Trophoblast cell (in vitro differentiated cells and primary cell): ENCODE results near the gene EPAS1.

Experiments
- DNase-seq, 2 donors: peaks; one replicate each; pipeline ENCODE4 v3.0.0-alpha.2; 2016
- H2AFZ ChIP-seq: 2 replicates; pipeline ENCODE4 v1.6.1; 2013; ENCODE audit warnings: low read length, moderate library complexity, mild to moderate bottlenecking; ENCODE audit not compliant: insufficient read depth, poor library complexity
- H2AK5ac ChIP-seq: 2 replicates; pipeline ENCODE4 v1.6.1; 2013; ENCODE audit warnings: mild to moderate bottlenecking, low read length
- H2BK120ac ChIP-seq: 2 replicates; pipeline ENCODE4 v1.6.1; 2013; ENCODE audit warnings: low read length, mild to moderate bottlenecking, moderate library complexity; ENCODE audit not compliant: insufficient read depth, poor library complexity
- H2BK12ac ChIP-seq: 2 replicates; pipeline ENCODE4 v1.6.1; 2013; ENCODE audit warnings: mild to moderate bottlenecking, low read length, moderate library complexity
- H2BK5ac ChIP-seq: 2 replicates; pipeline ENCODE4 v1.6.1; 2013; ENCODE audit warnings: low read length, low read depth, moderate library complexity, mild to moderate bottlenecking; ENCODE audit not compliant: poor library complexity
- H3K14ac ChIP-seq: 2 replicates; pipeline ENCODE4 v1.6.1; 2013; ENCODE audit warnings: mild to moderate bottlenecking, low read length
- H3K18ac ChIP-seq: 2 replicates; pipeline ENCODE4 v1.6.1; 2013; ENCODE audit warnings: mild to moderate bottlenecking, low read length
- H3K23ac ChIP-seq: 2 replicates; pipeline ENCODE4 v1.6.1; 2013; ENCODE audit warnings: low read length
- H3K27ac ChIP-seq: 2 replicates; pipeline ENCODE4 v1.5.1; 2013; ENCODE audit warnings: low read depth, mild to moderate bottlenecking, inconsistent platforms, low read length, moderate library complexity
- H3K27me3 ChIP-seq: 2 replicates; pipeline ENCODE4 v1.6.1; 2013; ENCODE audit warnings: inconsistent platforms, mild to moderate bottlenecking, low read length, moderate library complexity; ENCODE audit not compliant: insufficient read depth
- H3K36me3 ChIP-seq, 2 experiments: 1 replicate in 1 of 2; 2 replicates in 1 of 2; pipeline ENCODE4 v1.6.1; 2013; ENCODE audit warnings: low read length in 2 of 2, mild to moderate bottlenecking in 2 of 2, moderate library complexity in 1 of 2; ENCODE audit not compliant: insufficient read depth in 2 of 2, control insufficient read depth in 1 of 2
- H3K4ac ChIP-seq: 2 replicates; pipeline ENCODE4 v1.6.1; 2013; ENCODE audit warnings: low read depth, mild to moderate bottlenecking, low read length, moderate library complexity
- H3K4me1 ChIP-seq, 2 experiments: 1 replicate in 1 of 2; 2 replicates in 1 of 2; pipeline ENCODE4 v1.6.1; 2013; ENCODE audit warnings: low read length in 2 of 2, mild to moderate bottlenecking in 2 of 2, moderate library complexity in 1 of 2; ENCODE audit not compliant: insufficient read depth in 2 of 2, control insufficient read depth in 1 of 2
- H3K4me2 ChIP-seq: 2 replicates; pipeline ENCODE4 v1.6.1; 2013; ENCODE audit warnings: inconsistent platforms, mild to moderate bottlenecking, low read length, moderate library complexity
- H3K4me3 ChIP-seq: 2 replicates; pipeline ENCODE4 v1.5.1; 2013; ENCODE audit warnings: mild to moderate bottlenecking, low read depth, low read length, inconsistent platforms
- H3K79me1 ChIP-seq: one replicate; pipeline ENCODE4 v1.6.1; 2013; ENCODE audit warnings: low read length
- H3K79me2 ChIP-seq: 2 replicates; pipeline ENCODE4 v1.6.1; 2013; ENCODE audit warnings: low read length, mild to moderate bottlenecking; ENCODE audit not compliant: control insufficient read depth, insufficient read depth, poor library complexity
- H3K9ac ChIP-seq: 2 replicates; pipeline ENCODE4 v1.6.1; 2013; ENCODE audit warnings: mild to moderate bottlenecking, low read length
- H3K9me3 ChIP-seq: 2 replicates; pipeline ENCODE4 v1.6.1; 2013; ENCODE audit warnings: low read depth, mild to moderate bottlenecking, control low read depth, inconsistent platforms, low read length; ENCODE audit not compliant: insufficient read depth
- H4K12ac ChIP-seq: 2 replicates; pipeline ENCODE4 v1.6.1; 2013; ENCODE audit warnings: low read depth, mild to moderate bottlenecking, low read length, moderate library complexity
- H4K8ac ChIP-seq: 2 replicates; pipeline ENCODE4 v1.6.1; 2013; ENCODE audit warnings: low read depth, mild to moderate bottlenecking, low read length, moderate library complexity
- H4K91ac ChIP-seq: one replicate; pipeline ENCODE4 v1.6.1; 2013; ENCODE audit warnings: low read depth, mild to moderate bottlenecking, low read length, moderate library complexity
- WGBS: extraction: QIAGEN DNeasy Blood & Tissue Kit; methylation state at CpG from one replicate; pipeline ENCODE4 v1.1.7; 2013; ENCODE audit warnings: missing lambda C conversion rate; ENCODE audit not compliant: insufficient read length, insufficient coverage; ENCODE audit errors: extremely low coverage; 5-methylcytosine and 5-hydroxymethylcytosine counted together

Gene EPAS1

DNA sequence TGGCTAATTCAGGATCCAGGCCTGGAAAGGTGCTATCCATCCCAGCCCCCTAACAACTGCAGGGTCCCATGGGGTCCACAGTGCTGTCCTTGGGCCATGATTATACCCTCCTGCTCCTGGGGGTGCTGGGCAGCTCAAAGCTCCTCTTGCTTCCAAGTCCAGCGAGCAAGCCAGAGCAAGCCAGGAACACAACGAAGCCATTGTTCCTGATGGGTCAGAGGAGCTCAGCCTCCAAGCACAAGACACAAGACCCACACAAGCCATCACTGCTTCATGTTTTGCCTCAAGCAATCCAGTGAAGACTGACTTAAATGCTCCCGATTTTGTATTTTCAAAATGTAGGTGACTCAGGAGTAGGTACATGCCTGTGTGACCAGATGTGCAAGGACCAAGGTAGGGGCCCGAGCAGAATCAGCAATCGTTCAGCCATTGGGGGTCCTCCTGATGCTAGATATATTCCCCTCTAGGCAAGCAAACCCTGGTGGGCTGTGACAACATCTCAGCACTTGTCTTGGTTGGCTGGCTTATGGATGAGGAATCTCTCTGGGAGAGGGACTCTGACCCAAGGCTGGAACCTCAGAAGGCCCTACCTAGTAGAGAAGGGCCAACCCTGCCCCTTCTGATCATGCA is 90.8 kb downstream of the EPAS1 start:
- no peak overlapping the region for H3K9ac ChIP-seq
- no peaks in the 10 kb centered on the region for H3K27me3 ChIP-seq
- H2AFZ ChIP-seq = no peak overlapping the region
- H3K9me3 ChIP-seq = no peaks in the 10 kb centered on the region
- H3K4ac ChIP-seq = no peak overlapping the region
- WGBS = no CpG with 5 or more reads among the region's 5 CpGs
- H3K18ac ChIP-seq = no peak overlapping the region
- H3K4me2 ChIP-seq = no peak overlapping the region
- no peak overlapping the region for H2AK5ac ChIP-seq
- peak in 1 of 2 donors; percentile 66 for DNase-seq
- H3K14ac ChIP-seq = no peak overlapping the region
- no peak overlapping the region for H4K12ac ChIP-seq
- H4K91ac ChIP-seq = no peak overlapping the region
- no peak overlapping the region for H2BK12ac ChIP-seq
- H3K79me1 ChIP-seq = peaks cover 12% of the 10 kb centered on the region
- peak overlapping the region; percentile 36 for H3K27ac ChIP-seq
- no peak overlapping the region for H2BK120ac ChIP-seq
- no peak overlapping the region for H2BK5ac ChIP-seq
- H3K79me2 ChIP-seq = peaks cover 2% of the 10 kb centered on the region
- H3K23ac ChIP-seq = no peak overlapping the region
- H3K4me3 ChIP-seq = no peak overlapping the region
- peaks cover 36 to 48% of the 10 kb centered on the region in 2 experiments for H3K36me3 ChIP-seq
- H3K4me1 ChIP-seq = peaks cover 10 to 29% of the 10 kb centered on the region in 2 experiments
- no peak overlapping the region for H4K8ac ChIP-seq

DNA sequence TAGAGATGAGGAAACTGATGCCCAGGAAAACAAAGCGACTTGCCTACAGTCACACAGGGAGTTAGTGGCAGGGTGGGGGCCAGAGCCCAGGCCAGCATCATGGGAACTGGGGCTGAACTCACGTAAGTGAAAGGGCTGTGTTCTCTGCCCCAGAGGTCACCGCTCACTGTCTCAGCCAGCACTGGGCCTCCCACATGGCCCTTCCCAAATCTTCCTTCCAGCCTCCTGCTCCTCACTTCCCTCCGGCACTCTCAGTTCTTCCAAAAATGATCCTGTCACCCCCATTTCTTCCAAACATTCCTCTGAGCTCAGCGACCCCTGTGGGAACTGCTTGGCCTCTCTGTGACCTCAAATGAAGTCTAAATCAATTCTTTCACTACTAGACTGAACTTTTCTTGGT is 91.7 kb downstream of the EPAS1 start:
- peaks cover 30 to 40% of the 10 kb centered on the region in 2 experiments for H3K36me3 ChIP-seq
- no peak overlapping the region for H4K12ac ChIP-seq
- WGBS = no CpG with 5 or more reads among the region's 5 CpGs
- no peak overlapping the region for H3K9ac ChIP-seq
- peaks cover 2% of the 10 kb centered on the region for H3K79me2 ChIP-seq
- no peak overlapping the region for H2BK120ac ChIP-seq
- H2AK5ac ChIP-seq = no peak overlapping the region
- H2AFZ ChIP-seq = no peak overlapping the region
- H3K4me3 ChIP-seq = no peak overlapping the region
- no peak overlapping the region for H3K4ac ChIP-seq
- H3K14ac ChIP-seq = no peak overlapping the region
- H3K4me2 ChIP-seq = no peak overlapping the region
- peak overlapping the region; percentile 39 for H4K8ac ChIP-seq
- H3K27ac ChIP-seq = peak overlapping the region; percentile 38
- H3K4me1 ChIP-seq = peaks cover 10 to 34% of the 10 kb centered on the region in 2 experiments
- H2BK5ac ChIP-seq = peak overlapping the region; percentile 13
- no peaks in the 10 kb centered on the region for H3K27me3 ChIP-seq
- no peak overlapping the region for H3K23ac ChIP-seq
- peak in 1 of 2 donors; percentile 59 for DNase-seq
- H3K9me3 ChIP-seq = no peaks in the 10 kb centered on the region
- H3K18ac ChIP-seq = no peak overlapping the region
- H4K91ac ChIP-seq = peak overlapping the region; percentile 26
- peaks cover 17% of the 10 kb centered on the region for H3K79me1 ChIP-seq
- H2BK12ac ChIP-seq = no peak overlapping the region

DNA sequence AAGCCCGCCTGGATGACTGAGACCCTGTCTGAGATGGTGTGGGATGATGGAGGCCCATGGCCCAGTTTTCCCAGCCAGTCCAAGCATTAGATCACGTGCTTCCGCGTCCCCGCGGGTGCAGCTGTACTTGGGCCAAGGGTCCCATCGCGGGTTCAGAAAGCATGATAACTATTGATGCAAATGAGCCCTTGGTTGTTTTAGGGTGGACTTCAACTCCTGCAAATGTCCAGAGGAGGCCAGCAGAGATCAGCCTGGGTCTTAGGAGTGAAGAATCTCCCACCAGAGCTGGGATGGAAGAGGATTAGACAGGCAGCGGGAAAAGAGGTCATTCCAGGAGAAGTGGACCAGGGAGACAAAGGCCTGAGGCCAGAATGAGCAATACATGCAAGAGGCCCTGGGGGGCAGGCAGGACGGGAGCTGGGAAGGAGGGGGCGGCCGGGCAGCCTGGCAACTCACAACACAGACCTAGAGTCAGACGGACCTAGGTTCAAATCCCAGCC is 92.3 kb downstream of the EPAS1 start:
- Histone ChIP-seq H2BK120ac (peak overlapping the region; percentile 1), H3K36me3 (peaks cover 24 to 34% of the 10 kb centered on the region in 2 experiments), H3K18ac (no peak overlapping the region), H3K4me2 (no peak overlapping the region), H3K9ac (no peak overlapping the region), H3K27ac (peak overlapping the region; percentile 54), H3K14ac (no peak overlapping the region), H3K9me3 (no peaks in the 10 kb centered on the region), H2BK12ac (no peak overlapping the region), H3K4me1 (peaks cover 10 to 34% of the 10 kb centered on the region in 2 experiments), H4K91ac (peak overlapping the region; percentile 23), H3K4me3 (no peak overlapping the region), H3K27me3 (no peaks in the 10 kb centered on the region), H2AFZ (no peak overlapping the region), H3K4ac (no peak overlapping the region), H3K79me2 (peaks cover 2% of the 10 kb centered on the region), H2AK5ac (no peak overlapping the region), H4K8ac (no peak overlapping the region), H3K79me1 (peaks cover 17% of the 10 kb centered on the region), H3K23ac (no peak overlapping the region), H4K12ac (no peak overlapping the region), H2BK5ac (peak overlapping the region; percentile 29)
- WGBS = no CpG with 5 or more reads among the region's 13 CpGs
- DNase-seq = peak; percentile 89 to 93

DNA sequence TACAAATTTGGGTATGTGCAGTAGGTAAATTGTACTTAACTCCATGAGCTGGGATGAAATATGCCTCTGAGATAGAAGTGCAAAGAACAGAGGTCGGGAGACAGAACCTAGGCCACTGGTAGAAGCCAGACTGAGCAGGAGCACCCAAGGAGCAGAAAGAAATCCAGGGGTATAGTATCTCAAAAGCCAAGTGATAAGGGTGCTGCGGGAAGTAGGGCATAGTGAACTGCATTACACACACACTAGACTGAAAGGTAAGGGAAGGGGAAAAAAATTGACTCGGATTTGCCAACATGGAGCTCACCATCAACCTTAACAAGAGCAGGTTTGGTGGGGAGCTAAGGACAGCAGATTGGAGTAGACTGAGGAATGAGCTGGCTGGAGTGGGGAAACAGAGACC is 92.8 kb downstream of the EPAS1 start:
- Histone ChIP-seq H2BK5ac (peak overlapping the region; percentile 60), H2BK120ac (peak overlapping the region; percentile 84), H2AK5ac (no peak overlapping the region), H3K36me3 (peaks cover 22 to 32% of the 10 kb centered on the region in 2 experiments), H4K12ac (no peak overlapping the region), H3K9me3 (no peaks in the 10 kb centered on the region), H2BK12ac (no peak overlapping the region), H3K27me3 (no peaks in the 10 kb centered on the region), H2AFZ (no peak overlapping the region), H3K4me2 (no peak overlapping the region), H3K14ac (no peak overlapping the region), H3K79me1 (peaks cover 17% of the 10 kb centered on the region), H3K4me1 (peaks cover 10 to 34% of the 10 kb centered on the region in 2 experiments), H3K18ac (no peak overlapping the region), H4K91ac (no peak overlapping the region), H3K23ac (no peak overlapping the region), H3K9ac (no peak overlapping the region), H3K79me2 (peaks cover 2% of the 10 kb centered on the region), H4K8ac (peak overlapping the region; percentile 30), H3K4ac (no peak overlapping the region), H3K4me3 (no peak overlapping the region), H3K27ac (peak overlapping the region; percentile 54)
- peak; percentile 70 to 79 for DNase-seq
- no CpG with 5 or more reads among the region's 3 CpGs for WGBS
